ENCODE results near the gene TMTC3.

The TMTC3 gene

GRCh38 chr12:88141425-88141773, 708 bp upstream of the TMTC3 start:
- DNase-seq (ENCODE audit: low spot score): no peak
- Histone ChIP-seq H3K14ac (ENCODE audit: low read length) (no peak overlapping the region), H3K79me1 (ENCODE audit: low read depth, low read length) (peaks cover 3% of the 10 kb centered on the region), H2BK5ac (ENCODE audit: low read length) (no peak overlapping the region), H2AFZ (ENCODE audit: low read length) (peak overlapping the region; percentile 95), H3K27ac (replicated peaks; ENCODE audit: low read length) (no peak overlapping the region), H4K8ac (ENCODE audit: low read depth, low read length) (no peak overlapping the region), H3K4me2 (ENCODE audit: insufficient read depth, low read length, poor library complexity, severe bottlenecking) (peak overlapping the region; percentile 84), H3K4ac (ENCODE audit: low read length) (no peak overlapping the region), H3K4me1 (ENCODE audit: control insufficient read depth in 2 of 2, insufficient read depth in 1 of 2, low read depth in 1 of 2, low read length in 2 of 2) (peaks cover 7 to 22% of the 10 kb centered on the region in 2 donors), H4K91ac (ENCODE audit: low read depth, low read length, poor library complexity) (no peak overlapping the region), H2AK5ac (ENCODE audit: low read depth, low read length) (no peak overlapping the region), H3K36me3 (replicated peaks in 1 of 2; ENCODE audit: control insufficient read depth in 2 of 2, insufficient read depth in 2 of 2, low read length in 2 of 2) (peaks cover 0 to 34% of the 10 kb centered on the region in 2 donors), H3K18ac (ENCODE audit: low read length) (no peak overlapping the region), H3K27me3 (ENCODE audit: control insufficient read depth in 3 of 3, insufficient read depth in 3 of 3, low read depth in 1 of 3, low read length in 3 of 3) (no peaks in the 10 kb centered on the region), H3K23ac (ENCODE audit: low read depth, low read length, poor library complexity) (no peak overlapping the region), H3K9me3 (replicated peaks in 1 of 2; ENCODE audit: control insufficient read depth in 2 of 2, insufficient read depth in 1 of 2, low read depth in 1 of 2, low read length in 2 of 2) (peaks cover 0 to 3% of the 10 kb centered on the region in 2 donors), H2BK120ac (ENCODE audit: low read depth, low read length) (no peak overlapping the region), H2BK12ac (ENCODE audit: low read length) (no peak overlapping the region), H3K9ac (ENCODE audit: low read depth, low read length, poor library complexity) (peak overlapping the region; percentile 63), H2BK15ac (ENCODE audit: low read length) (no peak overlapping the region), H3K4me3 (ENCODE audit: low read length in 2 of 2) (peak overlapping the region; percentile 82 to 97)
- WGBS, 2 donors (ENCODE audit: extremely low coverage in 2 of 2, insufficient read length in 2 of 2, insufficient replicate concordance in 1 of 2): no CpG with 5 or more reads among the region's 13 CpGs

DNA sequence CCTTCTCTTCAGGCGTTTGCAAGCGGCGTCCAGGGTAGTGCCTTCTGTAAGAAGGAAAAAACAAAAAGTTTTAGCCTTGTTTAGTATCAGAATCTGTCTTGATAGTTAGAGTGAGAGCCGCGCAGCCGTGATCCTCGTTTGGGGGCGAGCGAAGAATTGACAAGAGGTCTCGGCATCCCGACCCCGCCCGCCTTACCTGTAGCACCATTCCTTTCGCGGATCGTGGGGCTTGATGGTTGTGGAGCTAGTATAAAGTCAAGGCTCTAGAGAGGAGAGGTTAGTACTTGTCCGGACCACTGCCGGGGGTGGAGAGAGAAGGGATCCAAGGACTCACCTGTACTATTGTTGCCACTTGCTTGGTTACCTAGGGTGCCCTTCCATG, 494 bp downstream of the TMTC3 start:
- peak overlapping the region; percentile 83 for H2BK5ac ChIP-seq (ENCODE audit: low read length)
- no peak overlapping the region for H2BK15ac ChIP-seq (ENCODE audit: low read length)
- H3K27ac ChIP-seq (replicated peaks; ENCODE audit: low read length): peak overlapping the region; percentile 57
- H3K23ac ChIP-seq (ENCODE audit: low read depth, low read length, poor library complexity): no peak overlapping the region
- peak overlapping the region; percentile 59 for H3K4me2 ChIP-seq (ENCODE audit: insufficient read depth, low read length, poor library complexity, severe bottlenecking)
- WGBS, 2 donors (ENCODE audit: extremely low coverage in 2 of 2, insufficient read length in 2 of 2, insufficient replicate concordance in 1 of 2): no CpG with 5 or more reads among the region's 18 CpGs
- H3K4me3 ChIP-seq (ENCODE audit: low read length in 2 of 2): peak overlapping the region; percentile 82 to 99
- H2AK5ac ChIP-seq (ENCODE audit: low read depth, low read length): no peak overlapping the region
- peak overlapping the region; percentile 78 for H3K9ac ChIP-seq (ENCODE audit: low read depth, low read length, poor library complexity)
- peaks cover 3% of the 10 kb centered on the region for H3K79me1 ChIP-seq (ENCODE audit: low read depth, low read length)
- peaks cover 0 to 23% of the 10 kb centered on the region in 2 donors for H3K36me3 ChIP-seq (replicated peaks in 1 of 2; ENCODE audit: control insufficient read depth in 2 of 2, insufficient read depth in 2 of 2, low read length in 2 of 2)
- H3K14ac ChIP-seq (ENCODE audit: low read length): peak overlapping the region; percentile 27
- no peak for DNase-seq (ENCODE audit: low spot score)
- H3K9me3 ChIP-seq (replicated peaks in 1 of 2; ENCODE audit: control insufficient read depth in 2 of 2, insufficient read depth in 1 of 2, low read depth in 1 of 2, low read length in 2 of 2): peaks cover 0 to 3% of the 10 kb centered on the region in 2 donors
- no peak overlapping the region for H2BK120ac ChIP-seq (ENCODE audit: low read depth, low read length)
- H3K4me1 ChIP-seq (ENCODE audit: control insufficient read depth in 2 of 2, insufficient read depth in 1 of 2, low read depth in 1 of 2, low read length in 2 of 2): peaks cover 7 to 22% of the 10 kb centered on the region in 2 donors
- no peak overlapping the region for H3K4ac ChIP-seq (ENCODE audit: low read length)
- H4K91ac ChIP-seq (ENCODE audit: low read depth, low read length, poor library complexity): no peak overlapping the region
- H3K27me3 ChIP-seq (ENCODE audit: control insufficient read depth in 3 of 3, insufficient read depth in 3 of 3, low read depth in 1 of 3, low read length in 3 of 3): no peaks in the 10 kb centered on the region
- H2BK12ac ChIP-seq (ENCODE audit: low read length): no peak overlapping the region
- H2AFZ ChIP-seq (ENCODE audit: low read length): peak overlapping the region; percentile 95
- no peak overlapping the region for H4K8ac ChIP-seq (ENCODE audit: low read depth, low read length)
- H3K18ac ChIP-seq (ENCODE audit: low read length): peak overlapping the region; percentile 15

DNA sequence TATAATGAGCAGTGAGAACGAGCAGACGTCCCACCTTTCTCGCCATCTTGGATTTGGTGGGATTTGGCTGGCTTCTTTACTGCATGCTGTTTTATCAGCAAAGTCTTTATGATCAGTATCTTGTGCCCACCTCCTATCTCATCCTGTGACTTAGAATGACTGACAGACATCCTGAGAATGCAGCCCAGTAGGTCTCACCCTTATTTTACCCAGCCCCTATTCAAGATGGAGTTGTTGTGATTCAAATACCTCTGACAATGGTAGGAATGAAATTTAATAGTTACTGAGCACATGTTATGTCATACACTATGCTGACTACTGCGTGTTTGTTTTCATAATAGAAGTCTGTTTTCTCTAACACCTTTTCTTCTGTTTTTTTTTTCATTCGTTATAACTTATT, 1.9 kb downstream of the TMTC3 start:
- H3K14ac ChIP-seq (ENCODE audit: low read length): no peak overlapping the region
- no peak overlapping the region for H3K4me3 ChIP-seq (ENCODE audit: low read length in 2 of 2)
- H2AK5ac ChIP-seq (ENCODE audit: low read depth, low read length): no peak overlapping the region
- no peak overlapping the region for H4K8ac ChIP-seq (ENCODE audit: low read depth, low read length)
- H2BK12ac ChIP-seq (ENCODE audit: low read length): no peak overlapping the region
- peaks cover 3% of the 10 kb centered on the region for H3K79me1 ChIP-seq (ENCODE audit: low read depth, low read length)
- H2BK120ac ChIP-seq (ENCODE audit: low read depth, low read length): no peak overlapping the region
- H3K9me3 ChIP-seq (replicated peaks in 1 of 2; ENCODE audit: control insufficient read depth in 2 of 2, insufficient read depth in 1 of 2, low read depth in 1 of 2, low read length in 2 of 2): peaks cover 0 to 3% of the 10 kb centered on the region in 2 donors
- no peaks in the 10 kb centered on the region for H3K27me3 ChIP-seq (ENCODE audit: control insufficient read depth in 3 of 3, insufficient read depth in 3 of 3, low read depth in 1 of 3, low read length in 3 of 3)
- peaks cover 7 to 22% of the 10 kb centered on the region in 2 donors for H3K4me1 ChIP-seq (ENCODE audit: control insufficient read depth in 2 of 2, insufficient read depth in 1 of 2, low read depth in 1 of 2, low read length in 2 of 2)
- H3K4me2 ChIP-seq (ENCODE audit: insufficient read depth, low read length, poor library complexity, severe bottlenecking): no peak overlapping the region
- WGBS, 2 donors (ENCODE audit: extremely low coverage in 2 of 2, insufficient read length in 2 of 2, insufficient replicate concordance in 1 of 2): no CpG with 5 or more reads among the region's 5 CpGs
- H3K27ac ChIP-seq (replicated peaks; ENCODE audit: low read length): no peak overlapping the region
- no peak overlapping the region for H3K18ac ChIP-seq (ENCODE audit: low read length)
- H3K23ac ChIP-seq (ENCODE audit: low read depth, low read length, poor library complexity): no peak overlapping the region
- no peak for DNase-seq (ENCODE audit: low spot score)
- peaks cover 0 to 17% of the 10 kb centered on the region in 2 donors for H3K36me3 ChIP-seq (replicated peaks in 1 of 2; ENCODE audit: control insufficient read depth in 2 of 2, insufficient read depth in 2 of 2, low read length in 2 of 2)
- H2AFZ ChIP-seq (ENCODE audit: low read length): no peak overlapping the region
- no peak overlapping the region for H4K91ac ChIP-seq (ENCODE audit: low read depth, low read length, poor library complexity)
- no peak overlapping the region for H2BK15ac ChIP-seq (ENCODE audit: low read length)
- no peak overlapping the region for H3K9ac ChIP-seq (ENCODE audit: low read depth, low read length, poor library complexity)
- no peak overlapping the region for H2BK5ac ChIP-seq (ENCODE audit: low read length)
- no peak overlapping the region for H3K4ac ChIP-seq (ENCODE audit: low read length)

DNA sequence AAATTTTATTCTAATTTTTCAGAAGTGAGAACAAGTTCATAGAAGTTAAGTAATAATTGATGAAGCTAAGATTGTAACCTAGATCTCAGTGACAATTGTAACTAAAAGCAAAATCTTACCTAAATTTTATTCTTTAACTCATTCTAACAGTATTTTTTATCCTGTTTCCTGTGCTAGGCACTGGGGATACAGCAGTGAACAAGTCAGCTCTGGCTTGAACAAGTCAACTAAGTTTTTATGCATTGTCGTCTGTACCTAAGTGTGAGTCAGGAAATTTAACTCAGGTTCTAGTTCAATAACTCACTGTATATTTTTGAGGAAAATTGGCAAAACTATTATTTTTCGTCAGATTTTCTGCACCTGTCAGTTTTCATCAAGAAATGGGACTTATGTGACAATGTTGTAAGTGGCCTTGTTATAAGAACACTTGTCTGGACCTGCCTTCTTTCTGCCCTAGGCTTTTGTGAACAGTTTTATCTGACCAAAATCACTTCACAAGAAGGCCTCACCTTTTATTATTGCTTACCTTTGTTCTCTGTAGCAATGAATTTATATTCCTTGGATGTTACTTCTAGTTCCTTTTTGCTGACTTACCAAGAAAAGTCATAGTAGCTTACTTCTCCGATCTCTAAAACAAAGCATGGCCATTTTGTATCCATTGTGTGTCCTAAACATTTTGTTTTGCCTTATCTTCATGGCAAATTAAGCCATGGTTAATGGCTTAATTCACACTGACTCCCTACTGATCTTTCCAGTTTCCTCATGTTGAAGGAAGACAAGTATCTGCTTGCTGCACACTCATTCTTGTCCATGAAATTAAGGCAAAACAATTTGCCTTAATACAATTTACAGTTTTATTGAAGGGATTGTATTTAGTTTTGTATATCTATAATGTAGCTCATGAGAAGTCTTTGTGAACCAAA, 2.7 kb downstream of the TMTC3 start:
- Histone ChIP-seq H3K36me3 (replicated peaks in 1 of 2; ENCODE audit: control insufficient read depth in 2 of 2, insufficient read depth in 2 of 2, low read length in 2 of 2) (peaks cover 0 to 15% of the 10 kb centered on the region in 2 donors), H3K23ac (ENCODE audit: low read depth, low read length, poor library complexity) (no peak overlapping the region), H2BK120ac (ENCODE audit: low read depth, low read length) (no peak overlapping the region), H3K9me3 (replicated peaks in 1 of 2; ENCODE audit: control insufficient read depth in 2 of 2, insufficient read depth in 1 of 2, low read depth in 1 of 2, low read length in 2 of 2) (peaks cover 0 to 3% of the 10 kb centered on the region in 2 donors), H3K4me3 (ENCODE audit: low read length in 2 of 2) (no peak overlapping the region), H3K27me3 (ENCODE audit: control insufficient read depth in 3 of 3, insufficient read depth in 3 of 3, low read depth in 1 of 3, low read length in 3 of 3) (no peaks in the 10 kb centered on the region), H3K4me2 (ENCODE audit: insufficient read depth, low read length, poor library complexity, severe bottlenecking) (no peak overlapping the region), H3K18ac (ENCODE audit: low read length) (no peak overlapping the region), H3K9ac (ENCODE audit: low read depth, low read length, poor library complexity) (no peak overlapping the region), H3K4me1 (ENCODE audit: control insufficient read depth in 2 of 2, insufficient read depth in 1 of 2, low read depth in 1 of 2, low read length in 2 of 2) (peaks cover 7 to 22% of the 10 kb centered on the region in 2 donors), H3K14ac (ENCODE audit: low read length) (no peak overlapping the region), H2BK12ac (ENCODE audit: low read length) (no peak overlapping the region), H3K79me1 (ENCODE audit: low read depth, low read length) (peaks cover 3% of the 10 kb centered on the region), H3K4ac (ENCODE audit: low read length) (no peak overlapping the region), H3K27ac (replicated peaks; ENCODE audit: low read length) (no peak overlapping the region), H2BK15ac (ENCODE audit: low read length) (no peak overlapping the region), H2AK5ac (ENCODE audit: low read depth, low read length) (no peak overlapping the region), H4K91ac (ENCODE audit: low read depth, low read length, poor library complexity) (no peak overlapping the region), H2AFZ (ENCODE audit: low read length) (no peak overlapping the region), H2BK5ac (ENCODE audit: low read length) (no peak overlapping the region), H4K8ac (ENCODE audit: low read depth, low read length) (no peak overlapping the region)
- no peak for DNase-seq (ENCODE audit: low spot score)
- WGBS, 2 donors (ENCODE audit: extremely low coverage in 2 of 2, insufficient read length in 2 of 2, insufficient replicate concordance in 1 of 2): no CpG with 5 or more reads among the region's 3 CpGs
